HG02852 (cell line): ENCODE measurements around the gene CHADL.
A peak's percentile ranks its signal among the peaks of the same experiment; 100 is the strongest.

Experiments
- ATAC-seq: cut with Tn5 transposase; IDR thresholded peaks from one replicate; pipeline ENCODE4 v1.9.1; 2021; ENCODE audit warnings: mild to moderate bottlenecking, moderate library complexity; ENCODE audit not compliant: unreplicated experiment

The CHADL gene

DNA sequence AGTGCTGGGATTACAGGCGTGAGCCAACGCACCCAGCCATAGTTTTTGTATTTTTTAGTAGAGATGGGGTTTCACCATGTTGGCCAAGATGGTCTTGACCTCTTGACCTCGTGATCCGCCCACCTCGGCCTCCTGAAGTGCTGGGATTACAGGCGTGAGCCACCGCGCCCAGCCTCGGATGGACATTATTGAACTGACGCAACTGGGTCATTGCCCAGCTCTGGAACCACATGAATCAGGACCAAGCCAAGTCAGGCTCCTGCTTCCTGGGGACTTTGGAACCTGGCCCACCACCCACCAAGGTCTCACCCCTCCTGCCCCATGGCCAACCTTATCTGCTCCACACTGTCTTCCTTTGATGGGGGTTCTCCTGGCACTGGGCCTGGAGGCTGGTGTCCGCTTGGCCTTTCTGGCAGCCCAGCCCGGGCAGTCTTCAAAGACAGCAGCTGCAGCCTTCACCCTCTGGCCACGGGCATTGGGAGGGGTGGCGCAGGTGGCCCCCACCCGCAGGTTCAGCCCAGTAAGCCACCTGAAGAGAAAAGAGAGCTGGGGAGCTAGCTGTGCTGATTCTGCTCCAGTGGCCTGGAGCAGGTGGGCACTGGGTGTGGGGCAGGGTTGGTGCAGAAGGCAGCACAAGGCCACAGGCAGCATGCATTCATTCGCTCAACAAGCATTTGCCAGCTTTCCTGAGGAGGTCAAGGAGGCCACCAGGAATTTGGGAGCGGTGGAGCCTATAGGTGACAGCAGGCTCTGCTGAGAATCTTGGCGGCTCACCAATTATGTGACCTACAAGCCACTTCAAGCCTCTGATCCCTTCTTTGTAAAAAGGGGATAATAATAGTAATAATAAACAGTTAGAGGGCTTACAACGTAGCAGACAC is 5.7 kb downstream of the CHADL start:
- no peak for ATAC-seq

DNA sequence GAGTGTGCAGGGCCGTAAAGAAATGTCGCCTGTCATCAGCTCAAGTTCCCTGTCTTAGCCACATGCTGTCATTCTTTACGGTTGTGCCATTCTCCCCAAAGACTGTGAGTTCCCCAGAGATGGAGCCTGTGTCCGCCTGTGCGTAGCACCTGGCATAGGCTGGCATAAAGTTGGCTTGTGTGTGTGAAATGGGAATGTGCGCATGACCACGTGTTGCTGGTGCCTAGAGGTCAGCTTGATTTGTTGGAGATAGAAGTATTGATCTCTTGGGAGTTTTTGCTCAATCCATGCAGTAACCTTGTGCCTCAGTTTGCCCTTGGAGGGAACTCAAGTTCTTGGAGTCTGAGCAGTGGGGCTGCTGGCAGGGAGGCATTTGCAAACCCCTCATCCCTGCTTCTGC is 9.4 kb downstream of the CHADL start:
- ATAC-seq = no peak

DNA sequence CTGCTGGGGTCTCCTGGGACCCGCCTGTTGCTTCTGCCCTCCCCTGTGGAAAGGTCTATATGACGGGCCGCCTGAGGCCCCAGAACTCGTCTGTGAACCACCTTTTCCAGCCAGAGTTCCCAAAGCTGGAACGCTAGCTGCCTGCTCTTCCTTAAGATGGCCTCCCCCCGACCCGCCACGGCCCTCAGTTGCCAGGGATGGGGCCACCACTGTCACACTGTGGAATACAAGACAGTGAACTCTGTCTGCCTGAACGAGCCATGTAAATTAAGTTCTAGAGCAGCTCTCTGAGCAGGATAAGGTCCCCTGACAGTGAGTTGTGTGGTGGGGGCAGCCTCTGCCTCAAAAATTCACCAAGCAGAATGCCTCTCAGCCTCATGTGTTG is 10.3 kb downstream of the CHADL start:
- no peak for ATAC-seq

DNA sequence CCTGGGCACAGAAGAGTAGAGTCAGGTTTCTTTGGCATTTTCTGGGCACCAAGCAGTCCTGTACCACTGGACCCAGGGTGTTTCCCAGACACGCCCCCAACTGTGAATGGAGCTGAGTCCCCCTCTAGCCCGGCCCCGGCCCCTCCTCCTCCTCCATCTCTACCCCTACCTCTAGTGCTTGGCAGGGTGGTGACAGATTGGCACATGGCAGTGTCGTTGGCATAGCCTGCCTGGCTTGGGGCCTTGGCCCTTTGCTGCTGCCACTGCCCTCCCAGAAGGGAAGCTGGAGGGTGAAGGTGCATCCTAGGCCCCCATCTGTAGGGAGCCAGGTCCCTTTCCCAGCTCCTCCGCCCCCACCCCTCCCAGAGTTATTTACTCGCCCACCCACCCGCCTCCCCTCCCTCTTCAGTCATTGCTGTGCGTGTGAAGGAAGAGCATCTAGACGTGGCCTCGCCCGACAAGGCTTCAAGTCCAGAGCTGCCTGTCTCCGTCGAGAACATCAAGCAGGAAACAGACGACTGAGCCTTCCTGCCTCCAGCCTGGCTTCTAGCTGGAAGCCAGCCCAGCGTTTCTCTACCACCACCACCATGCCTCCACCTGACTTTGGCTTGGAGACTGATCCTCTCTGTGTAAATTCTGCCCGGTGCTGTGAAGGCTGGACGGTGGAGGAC is 10.9 kb downstream of the CHADL start:
- ATAC-seq = no peak

DNA sequence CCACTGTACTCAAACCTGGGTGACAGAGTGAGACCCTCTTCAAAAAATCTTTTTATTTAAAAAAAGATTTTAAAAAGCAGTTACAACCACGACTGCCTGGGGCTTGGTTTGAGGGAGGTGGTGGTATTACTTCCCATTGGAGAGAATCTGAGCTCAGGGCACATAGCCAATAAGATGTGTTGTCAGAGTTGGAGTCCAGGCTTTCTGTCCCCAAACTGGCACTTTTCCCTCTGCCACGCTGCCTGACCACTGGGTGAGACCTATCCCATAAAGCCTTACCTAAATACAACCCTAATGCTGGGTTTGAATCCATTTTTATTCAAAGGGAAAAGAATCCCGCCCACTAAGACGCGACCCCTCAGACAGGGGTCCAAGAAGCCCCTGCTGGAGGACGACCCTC is 11.5 kb downstream of the CHADL start:
- no peak for ATAC-seq

DNA sequence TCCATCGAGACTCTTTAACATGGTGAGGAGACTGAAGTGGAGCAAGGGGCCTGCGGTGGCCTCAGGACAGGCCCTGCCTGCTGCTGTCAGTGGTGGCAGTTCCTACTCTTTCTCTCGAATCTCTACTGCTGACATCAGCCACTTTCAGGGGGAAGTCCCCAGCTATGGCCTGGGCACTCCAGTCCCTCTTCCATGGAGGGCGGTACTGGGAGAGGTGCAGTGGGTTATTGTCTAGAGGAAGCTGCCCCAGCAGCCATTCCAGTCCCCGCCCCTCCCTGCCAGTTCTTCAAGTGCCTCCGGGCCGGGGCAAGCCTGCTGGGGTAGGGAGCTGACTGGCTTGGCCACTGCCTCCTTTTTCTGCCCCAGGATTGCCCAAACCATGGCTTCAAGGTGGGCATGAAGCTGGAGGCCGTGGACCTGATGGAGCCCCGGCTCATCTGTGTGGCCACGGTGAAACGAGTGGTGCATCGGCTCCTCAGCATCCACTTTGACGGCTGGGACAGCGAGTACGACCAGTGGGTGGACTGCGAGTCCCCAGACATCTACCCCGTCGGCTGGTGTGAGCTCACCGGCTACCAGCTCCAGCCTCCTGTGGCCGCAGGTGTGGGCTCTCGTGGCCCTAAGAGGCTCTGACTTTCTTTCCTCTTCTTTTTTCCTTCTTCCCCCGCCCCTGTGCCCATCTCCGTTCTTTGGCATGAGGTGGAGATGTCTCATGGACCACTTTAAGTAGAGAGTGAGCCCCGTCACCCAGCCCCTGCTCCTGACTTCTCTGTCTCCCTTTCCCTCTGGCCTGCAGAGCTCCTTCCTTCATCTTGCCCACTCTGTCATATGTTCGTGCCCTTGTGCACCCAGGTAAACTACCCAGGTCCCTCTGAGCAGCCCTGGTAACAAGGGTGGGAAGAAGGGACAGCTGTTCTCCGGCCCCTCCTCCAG is 13.7 kb downstream of the CHADL start:
- ATAC-seq = no peak

DNA sequence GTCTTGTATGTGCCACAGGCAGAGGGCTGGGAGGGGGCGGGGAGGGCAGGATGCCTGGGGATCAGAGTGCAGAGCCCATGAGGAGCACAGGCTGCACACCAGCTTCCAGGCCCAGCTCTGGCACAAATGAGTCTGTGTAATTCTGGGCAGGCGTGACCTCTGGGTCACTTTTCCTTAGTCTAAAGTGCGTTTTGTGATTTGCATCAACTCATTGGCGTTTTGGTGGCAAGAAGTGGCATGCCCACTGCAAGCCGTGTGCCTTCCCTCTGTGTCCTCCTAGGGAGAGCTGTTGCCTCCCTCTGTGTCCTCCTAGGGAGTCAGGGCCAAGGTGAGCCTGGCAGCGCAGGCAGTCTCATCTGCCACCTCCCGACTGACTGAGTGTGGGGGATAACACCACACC is 17.2 kb downstream of the CHADL start:
- ATAC-seq = no peak

DNA sequence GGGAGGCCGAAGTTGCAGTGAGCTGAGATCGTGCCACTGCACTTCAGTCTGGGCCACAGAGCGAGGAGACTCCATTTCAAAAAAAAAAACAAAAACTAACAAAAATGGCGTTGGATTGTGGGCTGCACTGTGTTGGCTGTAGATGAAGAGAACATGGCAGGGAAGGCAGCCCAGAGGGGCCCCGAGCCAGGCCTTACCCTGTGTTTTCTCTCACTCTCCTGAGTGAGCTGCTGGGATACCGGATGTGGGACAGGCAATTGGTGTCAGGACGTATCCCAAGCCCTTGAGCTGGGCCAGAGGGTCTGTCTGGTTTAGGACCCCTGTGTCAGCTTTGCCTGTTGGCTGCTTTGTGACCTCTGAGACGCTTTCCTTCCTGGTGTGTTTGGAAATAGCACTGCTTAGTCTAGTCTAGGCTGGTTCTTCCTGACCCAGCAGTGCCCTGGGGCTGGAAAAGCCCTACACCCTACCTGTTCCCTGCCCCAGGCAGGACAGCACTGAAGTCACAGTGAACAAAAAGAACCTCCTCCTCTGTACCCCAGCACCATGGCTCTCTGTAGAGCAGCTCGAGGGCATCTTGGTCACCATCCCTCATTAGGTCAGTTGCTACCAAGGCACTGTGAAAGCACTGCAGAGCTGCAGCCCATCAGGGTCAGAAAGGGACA is 17.8 kb downstream of the CHADL start:
- no peak for ATAC-seq

DNA sequence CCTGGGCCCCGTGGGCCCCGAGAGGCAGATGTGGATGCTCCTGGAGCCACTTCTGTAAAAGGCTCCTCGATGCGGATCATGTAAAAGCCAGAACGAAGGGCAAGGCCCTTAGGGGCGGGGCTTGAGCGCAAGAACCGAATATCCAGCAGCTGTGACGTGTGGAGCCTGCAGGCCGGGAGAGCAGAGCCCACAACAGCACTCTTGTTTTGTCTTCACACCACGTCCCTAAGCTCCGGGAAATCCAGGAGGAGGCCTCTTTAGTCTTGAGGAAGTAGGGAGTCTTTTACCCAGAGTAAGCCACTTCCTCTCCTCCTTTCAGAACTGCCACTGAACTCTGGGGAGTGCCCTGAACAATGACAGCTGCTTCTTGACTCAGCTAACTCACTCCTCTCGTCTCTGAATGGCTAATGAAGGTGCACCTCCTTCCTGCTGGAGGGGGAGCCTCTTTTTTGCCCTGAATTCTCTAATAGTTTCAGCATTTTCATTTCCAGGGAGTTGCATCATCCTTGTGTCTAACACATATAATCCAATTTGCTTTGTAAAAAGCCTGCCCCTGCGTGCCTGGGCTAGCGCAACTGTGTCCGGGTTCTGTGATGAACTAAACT is 23.1 kb downstream of the CHADL start:
- ATAC-seq = no peak

DNA sequence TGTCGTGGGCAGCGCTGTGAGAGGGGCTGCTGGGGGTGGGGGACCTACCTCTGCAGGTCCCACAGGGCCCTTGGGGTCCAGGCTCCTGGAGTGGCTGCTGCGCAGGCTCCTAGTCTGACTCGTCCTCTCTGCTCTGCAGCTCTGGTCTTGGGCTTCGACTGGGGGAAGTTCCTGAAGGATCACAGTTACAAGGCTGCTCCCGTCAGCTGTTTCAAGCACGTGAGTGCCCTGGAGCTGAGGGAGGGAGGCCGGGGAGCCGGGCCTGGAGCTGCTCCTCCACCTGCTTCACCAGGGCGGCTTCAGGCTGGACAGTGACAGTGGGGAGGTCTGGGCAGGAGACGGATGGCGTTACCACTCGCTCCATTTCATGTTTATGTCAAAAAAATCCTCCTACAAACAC is 23.7 kb downstream of the CHADL start:
- ATAC-seq = no peak

DNA sequence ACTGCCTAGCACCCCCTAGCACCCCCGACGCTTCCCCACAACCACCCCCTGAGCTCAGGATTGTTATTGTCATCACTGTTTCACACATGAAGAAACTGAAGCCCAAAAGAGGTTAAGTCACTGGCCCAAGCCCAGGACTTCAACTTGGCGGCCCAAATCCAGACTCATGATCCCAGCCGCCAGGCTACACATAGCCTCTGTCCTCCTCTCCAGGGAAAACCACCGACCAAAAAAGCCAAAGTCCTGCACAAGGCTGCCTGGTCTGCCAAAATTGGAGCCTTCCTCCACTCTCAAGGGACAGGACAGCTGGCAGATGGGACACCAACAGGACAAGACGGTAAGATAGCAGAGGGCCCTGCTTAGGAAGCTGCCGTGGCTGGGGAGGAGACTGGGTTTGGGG is 24.8 kb downstream of the CHADL start:
- ATAC-seq = no peak

DNA sequence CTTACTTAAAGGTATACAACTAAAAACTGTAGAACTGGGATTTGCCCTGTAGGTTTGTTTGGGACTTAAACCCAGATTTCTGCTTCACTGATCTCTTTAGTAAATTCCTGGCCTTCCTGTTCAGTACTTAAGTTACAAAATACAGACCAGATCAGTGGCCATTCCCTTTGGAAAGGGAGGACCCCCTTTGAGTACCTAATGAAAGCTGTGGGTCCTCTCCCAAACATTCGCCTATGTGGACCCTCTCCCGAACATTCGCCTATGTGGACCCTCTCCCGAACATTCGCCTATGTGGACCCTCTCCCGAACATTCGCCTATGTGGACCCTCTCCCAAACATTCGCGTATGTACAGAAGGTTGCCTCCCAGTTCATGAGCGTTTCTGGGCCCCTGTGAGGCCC is 25.3 kb downstream of the CHADL start:
- no peak for ATAC-seq

DNA sequence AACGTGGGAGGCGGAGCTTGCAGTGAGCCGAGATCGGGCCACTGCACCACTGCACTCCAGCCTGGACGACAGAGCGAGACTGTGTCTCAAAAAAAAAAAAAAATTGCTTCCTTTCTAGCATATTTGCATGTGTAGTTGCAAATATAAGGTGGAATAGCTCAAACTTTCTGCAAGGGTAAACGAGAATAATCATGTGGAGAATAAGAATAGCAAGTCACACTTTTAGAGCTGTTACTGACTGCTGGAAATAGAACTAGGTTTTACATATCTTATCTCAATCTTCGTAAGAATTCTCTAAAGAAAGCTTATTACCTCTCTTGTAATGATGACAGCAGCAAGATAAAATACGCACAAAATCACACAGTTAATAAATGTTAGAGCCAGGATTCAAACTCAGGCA is 34.0 kb downstream of the CHADL start:
- ATAC-seq = no peak

DNA sequence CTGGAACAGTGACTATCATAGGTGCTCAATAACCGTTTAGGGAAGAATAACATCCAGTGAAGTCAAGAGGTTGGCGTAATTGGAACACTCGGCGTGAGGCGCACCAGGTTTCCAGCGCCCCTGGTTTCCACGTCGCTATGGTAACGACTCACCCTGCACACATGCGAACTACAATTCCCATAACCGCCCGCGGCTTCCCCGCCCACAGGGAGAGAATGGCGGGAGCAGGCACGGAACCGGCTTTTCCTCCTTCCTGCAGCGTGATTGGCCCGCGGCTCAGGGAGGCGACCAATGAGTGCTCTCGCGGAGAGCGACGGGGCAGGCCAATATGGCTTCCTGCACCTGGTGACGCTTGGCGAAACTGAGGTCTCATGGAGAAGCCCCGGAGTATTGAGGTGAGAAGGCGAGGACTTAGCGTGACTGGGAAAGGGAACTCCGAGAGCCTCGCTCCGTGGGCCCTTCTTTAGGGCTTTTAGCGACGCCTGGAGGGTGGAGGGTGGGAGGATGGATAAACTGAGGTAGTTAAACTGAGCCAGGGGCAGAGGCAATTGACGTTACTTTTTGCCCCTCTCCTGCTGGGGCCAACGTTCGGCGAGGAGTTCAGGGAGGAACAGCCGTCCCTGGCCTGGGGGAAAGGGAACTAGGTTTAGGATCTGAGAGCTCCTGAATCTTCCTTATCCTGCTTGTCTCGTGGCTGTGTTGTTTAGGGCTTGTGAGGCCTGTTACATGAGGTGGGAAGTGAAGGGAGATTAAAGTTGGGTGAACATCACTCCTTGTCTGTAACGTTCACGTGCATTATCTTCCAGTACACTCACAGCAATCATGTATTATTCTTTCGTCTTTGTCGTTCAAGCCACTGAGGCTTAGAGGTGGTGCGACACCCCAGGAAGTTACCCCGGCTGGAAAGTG is 35.5 kb downstream of the CHADL start, which contains the start of gene L3MBTL2:
Gene L3MBTL2, plus strand, starts transcription at position 321 of the 909 bp plus-strand sequence. Its CDS starts 51 bp downstream, at position 372.
- peak; percentile 92 for ATAC-seq

DNA sequence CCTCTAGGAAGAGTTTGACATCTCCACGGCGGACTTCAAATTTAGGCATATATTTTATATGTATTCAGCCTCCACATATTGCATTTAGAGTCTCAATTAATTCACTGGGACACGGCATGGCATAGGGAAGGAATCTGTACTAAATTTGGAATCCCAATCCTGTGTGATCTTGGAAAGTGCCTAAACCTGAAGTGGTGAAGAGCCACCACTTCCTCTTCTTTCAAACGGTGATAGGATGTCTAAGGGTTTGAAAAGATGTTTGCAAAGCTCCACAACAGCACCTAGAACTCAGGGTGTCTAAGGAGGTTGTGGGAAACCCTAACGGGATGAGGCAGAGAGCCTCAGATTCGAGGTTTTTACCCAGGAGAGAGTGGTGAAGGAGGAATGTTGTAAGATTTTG is 36.7 kb downstream of the CHADL start:
- no peak for ATAC-seq

DNA sequence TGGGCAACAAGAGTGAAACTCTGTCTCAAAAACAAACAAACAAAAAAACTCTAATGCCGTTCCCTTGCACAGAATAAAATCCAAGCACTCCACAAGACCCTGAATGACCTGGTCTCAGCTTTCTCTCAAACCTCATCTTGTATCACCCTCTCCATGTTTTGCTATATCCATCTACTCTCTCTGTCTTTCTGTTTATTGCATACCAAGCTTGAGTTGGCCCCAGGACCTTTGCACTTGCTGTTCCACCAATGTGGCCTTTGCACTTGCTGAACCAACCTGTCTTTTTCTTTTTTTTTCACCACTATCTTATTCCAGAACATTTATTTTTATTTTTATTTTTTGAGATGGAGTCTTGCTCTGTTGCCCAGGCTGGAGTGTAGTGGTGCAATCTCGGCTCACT is 37.6 kb downstream of the CHADL start:
- no peak for ATAC-seq

DNA sequence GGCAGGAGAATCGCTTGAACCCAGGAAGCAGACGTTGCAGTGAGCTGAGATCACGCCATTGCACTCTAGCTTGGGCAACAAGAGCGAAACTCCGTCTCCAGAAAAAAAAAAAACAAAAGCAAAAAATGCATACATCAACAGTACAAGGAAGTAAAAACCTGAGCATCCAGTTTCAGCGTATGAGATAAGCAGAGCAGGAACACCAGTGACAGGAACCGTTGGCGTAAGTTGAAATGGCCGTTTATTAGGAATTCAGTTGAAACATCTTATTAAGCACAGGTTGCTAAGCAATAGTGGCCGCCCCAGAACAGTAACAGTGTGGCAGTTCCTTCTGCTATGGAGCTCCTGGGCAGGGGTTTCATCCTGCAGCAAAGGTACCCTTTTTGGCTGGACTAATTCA is 39.6 kb downstream of the CHADL start:
- ATAC-seq = no peak

DNA sequence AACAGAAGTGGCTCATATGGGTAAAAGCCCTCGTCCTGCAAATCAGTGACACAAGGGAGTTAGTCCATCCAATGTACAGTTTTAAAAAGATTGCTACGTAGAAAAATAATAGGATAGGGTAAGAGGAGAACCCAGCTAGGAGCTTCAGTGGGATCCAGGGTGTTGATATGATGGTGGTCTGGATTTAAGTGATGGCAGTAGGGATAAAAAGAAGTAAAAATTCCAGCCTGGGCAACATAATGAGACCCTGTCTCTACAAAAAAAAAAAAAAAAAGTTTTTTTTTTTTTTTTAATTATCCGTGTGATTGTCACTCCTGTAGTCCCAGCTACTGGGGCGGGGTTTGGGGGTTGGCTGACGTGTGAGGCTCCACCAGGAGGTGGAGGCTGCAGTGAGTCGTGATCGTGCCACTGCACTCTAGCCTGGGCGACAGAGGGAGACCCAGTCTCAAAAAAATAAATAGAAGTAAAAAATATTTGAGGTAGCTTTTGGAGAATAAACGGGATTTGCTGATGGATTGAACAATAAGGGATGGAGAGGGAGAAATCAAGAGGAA is 42.6 kb downstream of the CHADL start:
- ATAC-seq = no peak
